ENCODE data around the gene MUC6.

The MUC6 gene

GRCh38 chr11:1012740-1013630 is 23.5 kb downstream of the MUC6 start:
- no peaks in the 10 kb centered on the region for H4K20me1 ChIP-seq (ENCODE audit: insufficient read depth)
- H3K27ac ChIP-seq = no peak overlapping the region
- 0 out of 2 replicates have a peak, but pooled peaks cover 3% of the 10 kb centered on the region for H3K27me3 ChIP-seq (ENCODE audit: insufficient read depth, low read depth)
- no peak overlapping the region for H2AFZ ChIP-seq (ENCODE audit: low read depth)
- H3K36me3 ChIP-seq (ENCODE audit: insufficient read depth) = no peaks in the 10 kb centered on the region
- H3K79me2 ChIP-seq (ENCODE audit: insufficient read depth, low read depth) = no peaks in the 10 kb centered on the region
- no peak overlapping the region for H3K9ac ChIP-seq
- no peak overlapping the region for H3K4me3 ChIP-seq (IDR thresholded peaks at IDR 0.05; ENCODE audit: insufficient read depth, low read depth, low read length)
- no peak for TF ChIP-seq CTCF (conservative IDR thresholded peaks at IDR 0.05; ENCODE audit: low read depth, low read length)
- H3K4me1 ChIP-seq (ENCODE audit: low read depth, poor library complexity, severe bottlenecking) = no peaks in the 10 kb centered on the region
- H3K4me2 ChIP-seq = no peak overlapping the region

- Histone ChIP-seq H3K4me3 (IDR thresholded peaks at IDR 0.05; ENCODE audit: insufficient read depth, low read depth, low read length) (no peak overlapping the region), H3K27me3 (ENCODE audit: insufficient read depth, low read depth) (0 out of 2 replicates have a peak, but pooled peaks cover 3% of the 10 kb centered on the region), H4K20me1 (ENCODE audit: insufficient read depth) (no peaks in the 10 kb centered on the region), H3K4me2 (no peak overlapping the region), H3K36me3 (ENCODE audit: insufficient read depth) (no peaks in the 10 kb centered on the region), H2AFZ (ENCODE audit: low read depth) (no peak overlapping the region), H3K79me2 (ENCODE audit: insufficient read depth, low read depth) (no peaks in the 10 kb centered on the region), H3K27ac (no peak overlapping the region), H3K4me1 (ENCODE audit: low read depth, poor library complexity, severe bottlenecking) (no peaks in the 10 kb centered on the region), H3K9ac (no peak overlapping the region)
- no peak for TF ChIP-seq CTCF (conservative IDR thresholded peaks at IDR 0.05; ENCODE audit: low read depth, low read length)
Measured at GRCh38 chr11:1012291-1012690, 24.2 kb downstream of the MUC6 start.

- Histone ChIP-seq H2AFZ (ENCODE audit: low read depth) (no peak overlapping the region), H3K27me3 (ENCODE audit: insufficient read depth, low read depth) (no peaks in the 10 kb centered on the region), H4K20me1 (ENCODE audit: insufficient read depth) (no peaks in the 10 kb centered on the region), H3K4me3 (IDR thresholded peaks at IDR 0.05; ENCODE audit: insufficient read depth, low read depth, low read length) (no peak overlapping the region), H3K9ac (no peak overlapping the region), H3K4me1 (ENCODE audit: low read depth, poor library complexity, severe bottlenecking) (no peaks in the 10 kb centered on the region), H3K79me2 (ENCODE audit: insufficient read depth, low read depth) (no peaks in the 10 kb centered on the region), H3K27ac (no peak overlapping the region), H3K36me3 (ENCODE audit: insufficient read depth) (no peaks in the 10 kb centered on the region), H3K4me2 (no peak overlapping the region)
- TF ChIP-seq CTCF (conservative IDR thresholded peaks at IDR 0.05; ENCODE audit: low read depth, low read length) = no peak
Measured at GRCh38 chr11:1011320-1011698, 25.2 kb downstream of the MUC6 start.

GRCh38 chr11:1010551-1011319 is 25.8 kb downstream of the MUC6 start:
- Histone ChIP-seq H3K4me1 (ENCODE audit: low read depth, poor library complexity, severe bottlenecking) (no peaks in the 10 kb centered on the region), H4K20me1 (ENCODE audit: insufficient read depth) (no peaks in the 10 kb centered on the region), H3K27ac (no peak overlapping the region), H3K27me3 (ENCODE audit: insufficient read depth, low read depth) (no peaks in the 10 kb centered on the region), H3K79me2 (ENCODE audit: insufficient read depth, low read depth) (no peaks in the 10 kb centered on the region), H3K36me3 (ENCODE audit: insufficient read depth) (no peaks in the 10 kb centered on the region), H3K9ac (no peak overlapping the region), H3K4me2 (no peak overlapping the region), H2AFZ (ENCODE audit: low read depth) (no peak overlapping the region), H3K4me3 (IDR thresholded peaks at IDR 0.05; ENCODE audit: insufficient read depth, low read depth, low read length) (no peak overlapping the region)
- no peak for TF ChIP-seq CTCF (conservative IDR thresholded peaks at IDR 0.05; ENCODE audit: low read depth, low read length)
